ENCODE data around the gene OSBPL10. TPM values are rescaled to one million over a fixed set of nuclear protein-coding genes. Genes with fewer than 3 reads are reported as not detected.

The OSBPL10 gene
- total RNA-seq, 4 donors from 2014 or later, result 7.9 to 25.5 (median 11.8) TPM

DNA sequence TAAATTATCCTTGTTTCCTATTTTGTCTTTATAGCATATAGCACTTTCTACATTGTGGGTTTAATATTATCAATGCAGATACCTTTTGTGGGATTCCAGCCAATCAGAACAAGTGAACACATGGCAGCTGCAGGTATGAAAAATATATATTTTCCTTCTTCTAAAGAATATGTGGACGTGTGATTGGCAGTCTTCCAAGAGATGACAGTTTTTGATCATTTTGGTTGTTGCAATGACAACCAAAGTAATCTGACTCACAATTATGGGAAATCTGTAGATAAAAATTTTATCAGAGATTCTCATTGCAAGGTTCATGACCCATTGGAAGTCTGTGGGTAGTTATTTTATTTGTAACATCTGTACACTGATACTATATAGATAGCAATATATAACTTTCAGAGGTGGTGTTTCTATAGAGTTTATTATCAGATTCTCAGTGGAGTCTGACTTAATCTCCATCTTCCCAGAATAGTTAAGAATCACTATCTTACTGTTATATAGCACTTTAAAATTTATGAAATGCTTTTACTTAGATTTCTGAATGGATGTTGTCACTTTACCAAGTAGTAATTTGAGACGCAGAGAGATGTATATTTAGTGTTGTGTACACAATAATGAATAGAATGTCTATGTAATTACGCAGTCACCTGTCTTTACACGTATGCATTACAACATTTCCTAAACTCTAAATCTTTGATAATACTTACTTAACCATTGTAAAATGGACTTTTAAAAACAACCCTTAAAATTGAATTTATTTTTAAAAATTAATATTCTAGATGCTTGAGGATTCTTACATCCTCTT, 365.8 kb downstream of the OSBPL10 start:
- H3K36me3 ChIP-seq, result peaks cover 0 to 9% of the 10 kb centered on the region in 2 donors
- 77 to 89% methylated on average over 4 of the region's 4 CpGs for WGBS, 2 donors (ENCODE audit: low coverage in 1 of 2)
- H3K27me3 ChIP-seq, result no peaks in the 10 kb centered on the region
- no peak for TF ChIP-seq POLR2A (IDR thresholded peaks at IDR 0.05)
- TF ChIP-seq, protein P1, sequence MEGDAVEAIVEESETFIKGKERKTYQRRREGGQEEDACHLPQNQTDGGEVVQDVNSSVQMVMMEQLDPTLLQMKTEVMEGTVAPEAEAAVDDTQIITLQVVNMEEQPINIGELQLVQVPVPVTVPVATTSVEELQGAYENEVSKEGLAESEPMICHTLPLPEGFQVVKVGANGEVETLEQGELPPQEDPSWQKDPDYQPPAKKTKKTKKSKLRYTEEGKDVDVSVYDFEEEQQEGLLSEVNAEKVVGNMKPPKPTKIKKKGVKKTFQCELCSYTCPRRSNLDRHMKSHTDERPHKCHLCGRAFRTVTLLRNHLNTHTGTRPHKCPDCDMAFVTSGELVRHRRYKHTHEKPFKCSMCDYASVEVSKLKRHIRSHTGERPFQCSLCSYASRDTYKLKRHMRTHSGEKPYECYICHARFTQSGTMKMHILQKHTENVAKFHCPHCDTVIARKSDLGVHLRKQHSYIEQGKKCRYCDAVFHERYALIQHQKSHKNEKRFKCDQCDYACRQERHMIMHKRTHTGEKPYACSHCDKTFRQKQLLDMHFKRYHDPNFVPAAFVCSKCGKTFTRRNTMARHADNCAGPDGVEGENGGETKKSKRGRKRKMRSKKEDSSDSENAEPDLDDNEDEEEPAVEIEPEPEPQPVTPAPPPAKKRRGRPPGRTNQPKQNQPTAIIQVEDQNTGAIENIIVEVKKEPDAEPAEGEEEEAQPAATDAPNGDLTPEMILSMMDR (IDR thresholded peaks at IDR 0.05), result no peak
- no peak for TF ChIP-seq POLR2AphosphoS5 (IDR thresholded peaks at IDR 0.05)
- no peak for TF ChIP-seq EP300 (IDR thresholded peaks at IDR 0.05)
- no peak for ATAC-seq
- H3K9me3 ChIP-seq, result no peaks in the 10 kb centered on the region
- no peak overlapping the region for H3K27ac ChIP-seq
- peaks cover 0 to 14% (median 0%) of the 10 kb centered on the region in 3 donors for H3K4me1 ChIP-seq
- no peak overlapping the region for H3K4me3 ChIP-seq

DNA sequence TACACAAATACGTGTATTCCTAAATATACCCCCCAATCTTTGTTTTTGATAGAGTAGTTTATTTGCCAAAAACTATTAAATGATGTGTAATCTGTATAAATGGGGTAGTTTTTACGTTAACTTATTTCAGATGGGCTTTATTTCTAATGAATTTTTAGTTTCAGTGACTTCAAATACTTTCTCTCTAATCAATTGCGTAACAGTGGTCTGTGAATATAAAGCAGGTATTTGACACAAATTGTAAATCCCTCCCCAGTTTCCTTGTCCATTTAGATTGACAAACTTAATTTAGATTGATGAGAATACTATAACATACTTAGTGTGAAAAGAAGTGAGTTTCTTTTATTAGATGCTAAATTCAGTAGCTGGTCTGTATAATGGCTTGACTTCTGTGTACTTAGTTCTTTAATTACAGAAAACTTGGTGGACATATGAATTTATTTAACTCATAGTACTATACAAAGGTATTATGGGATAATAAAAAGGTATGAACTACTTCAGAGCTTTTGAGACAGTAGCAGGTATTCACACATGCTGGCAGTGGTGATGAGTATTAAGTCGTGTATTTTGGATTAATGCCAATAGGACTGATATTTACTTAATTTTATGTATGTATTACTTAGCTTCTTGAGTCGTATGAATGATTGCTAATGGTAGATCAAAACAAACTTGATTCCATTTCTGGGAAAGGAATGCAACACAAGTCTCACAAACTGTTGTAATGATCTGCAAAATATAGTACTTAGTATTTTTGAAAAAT, 366.7 kb downstream of the OSBPL10 start:
- H3K27ac ChIP-seq, result no peak overlapping the region
- H3K4me3 ChIP-seq, result no peak overlapping the region
- H3K27me3 ChIP-seq, result no peaks in the 10 kb centered on the region
- H3K9me3 ChIP-seq, result no peaks in the 10 kb centered on the region
- ATAC-seq, result no peak
- H3K4me1 ChIP-seq, result peaks cover 0 to 22% (median 0%) of the 10 kb centered on the region in 3 donors
- H3K36me3 ChIP-seq, result peaks cover 0 to 3% of the 10 kb centered on the region in 2 donors
- 74 to 78% methylated on average over 5 of the region's 5 CpGs for WGBS, 2 donors (ENCODE audit: low coverage in 1 of 2)
- TF ChIP-seq POLR2AphosphoS5 (IDR thresholded peaks at IDR 0.05) (no peak), EP300 (IDR thresholded peaks at IDR 0.05) (no peak), POLR2A (IDR thresholded peaks at IDR 0.05) (no peak)
- TF ChIP-seq, protein P1 (IDR thresholded peaks at IDR 0.05), result no peak

DNA sequence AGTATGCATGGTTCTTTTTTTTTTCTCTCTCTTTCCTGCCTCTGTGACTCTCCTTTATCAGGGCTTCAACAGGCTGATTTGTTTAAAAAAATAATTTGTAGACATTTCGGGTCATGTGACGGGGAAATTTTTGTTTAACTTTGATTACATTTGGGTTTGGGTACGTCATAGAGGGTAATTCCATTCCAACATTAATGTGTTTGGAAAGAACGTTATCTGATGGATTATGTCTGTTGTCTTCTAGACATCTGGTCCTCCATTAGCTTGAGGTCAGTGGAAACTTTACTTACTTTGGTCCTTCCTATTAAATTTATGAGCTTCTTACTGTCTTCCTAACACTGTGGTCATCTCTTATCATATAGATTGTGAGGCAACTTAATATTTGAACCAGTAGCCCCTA, 367.4 kb downstream of the OSBPL10 start:
- no peak overlapping the region for H3K4me3 ChIP-seq
- ATAC-seq, result no peak
- TF ChIP-seq POLR2AphosphoS5 (IDR thresholded peaks at IDR 0.05) (no peak), EP300 (IDR thresholded peaks at IDR 0.05) (no peak)
- no peaks in the 10 kb centered on the region for H3K36me3 ChIP-seq
- peaks cover 0 to 22% (median 0%) of the 10 kb centered on the region in 3 donors for H3K4me1 ChIP-seq
- H3K27me3 ChIP-seq, result no peaks in the 10 kb centered on the region
- no peak overlapping the region for H3K27ac ChIP-seq
- no peaks in the 10 kb centered on the region for H3K9me3 ChIP-seq
- 83 to 86% methylated on average over 4 of the region's 4 CpGs for WGBS, 2 donors (ENCODE audit: low coverage in 1 of 2)

DNA sequence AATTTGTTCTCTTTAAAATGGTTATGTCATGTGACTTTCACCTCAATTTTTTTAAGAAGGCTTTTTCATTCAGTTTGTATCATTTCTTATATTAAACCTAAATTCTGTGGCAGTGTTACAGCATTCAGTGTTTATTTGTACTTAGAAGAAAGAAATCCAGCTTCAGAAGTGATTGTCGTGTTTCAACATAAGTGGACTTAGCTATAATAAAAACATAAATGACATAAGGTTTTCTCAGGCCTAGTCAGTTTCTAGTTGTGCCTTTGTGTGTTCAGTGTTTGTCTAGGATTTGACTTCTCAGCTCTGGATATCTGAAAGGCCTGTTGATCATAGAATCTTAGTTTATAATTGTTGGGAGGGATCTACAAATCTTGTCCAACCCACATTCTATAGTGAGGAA, 367.9 kb downstream of the OSBPL10 start:
- TF ChIP-seq EP300 (IDR thresholded peaks at IDR 0.05) (no peak), POLR2AphosphoS5 (IDR thresholded peaks at IDR 0.05) (no peak), POLR2A (IDR thresholded peaks at IDR 0.05) (no peak)
- TF ChIP-seq, protein P1 (IDR thresholded peaks at IDR 0.05), result no peak
- H3K4me1 ChIP-seq, result peaks cover 0 to 22% (median 0%) of the 10 kb centered on the region in 3 donors
- ATAC-seq, result no peak
- no peaks in the 10 kb centered on the region for H3K9me3 ChIP-seq
- no peaks in the 10 kb centered on the region for H3K27me3 ChIP-seq
- 79 to 90% methylated on average over 1 of the region's 1 CpG for WGBS, 2 donors (ENCODE audit: low coverage in 1 of 2)
- H3K4me3 ChIP-seq, result no peak overlapping the region
- H3K27ac ChIP-seq, result no peak overlapping the region
- no peaks in the 10 kb centered on the region for H3K36me3 ChIP-seq

Other genes with a start within 250 kb of the OSBPL10 start
- gene ZNF860, start 488 bp upstream of the OSBPL10 start, total RNA-seq, result under 1 TPM; 0.08 to 0.96 (median 0.36) TPM
- 100 to 1,000 TPM in 3 of 4 donors, 10 to 100 TPM in 1; 85.0 to 162 (median 106) TPM for gene GPD1L, start 125.4 kb upstream of the OSBPL10 start, total RNA-seq